Cortex of kidney (tissue), 1 donor: Measurements from ENCODE around the gene NRP1.

Experiments
- DNase-seq: peaks from one replicate; lab custom pipeline; 2025; lab: John Stamatoyannopoulos, UW

NRP1 gene

GRCh38 chr10:33183655-33184054 lies 150.8 kb downstream of the NRP1 start:
- DNase-seq = no peak

GRCh38 chr10:33180921-33181320 lies 153.5 kb downstream of the NRP1 start:
- no peak for DNase-seq

GRCh38 chr10:33180390-33180789 lies 154.1 kb downstream of the NRP1 start:
- no peak for DNase-seq

GRCh38 chr10:33179067-33179466 lies 155.4 kb downstream of the NRP1 start:
- DNase-seq = no peak

- no peak for DNase-seq
Measured at GRCh38 chr10:33178026-33178755, 156.3 kb downstream of the NRP1 start.

GRCh38 chr10:33176688-33177087 lies 157.8 kb downstream of the NRP1 start:
- no peak for DNase-seq

- no peak for DNase-seq
Measured at GRCh38 chr10:33174674-33175434, 159.6 kb downstream of the NRP1 start.

GRCh38 chr10:33165911-33166310 lies 168.6 kb downstream of the NRP1 start:
- DNase-seq = no peak

GRCh38 chr10:33164060-33164709 lies 170.3 kb downstream of the NRP1 start:
- DNase-seq = no peak

GRCh38 chr10:33162248-33162575 lies 172.3 kb downstream of the NRP1 start:
- DNase-seq = no peak

- DNase-seq = no peak
Measured at GRCh38 chr10:33161550-33162247, 172.8 kb downstream of the NRP1 start.

GRCh38 chr10:33160151-33160550 lies 174.3 kb downstream of the NRP1 start:
- no peak for DNase-seq

- DNase-seq = no peak
Measured at GRCh38 chr10:33157103-33157502, 177.4 kb downstream of the NRP1 start.

GRCh38 chr10:33155720-33156638 lies 178.5 kb downstream of the NRP1 start:
- DNase-seq = no peak

- DNase-seq = no peak
Measured at GRCh38 chr10:33154590-33154989, 179.9 kb downstream of the NRP1 start.

- DNase-seq = no peak
Measured at GRCh38 chr10:33153968-33154327, 180.5 kb downstream of the NRP1 start.

GRCh38 chr10:33153251-33153967 lies 181.1 kb downstream of the NRP1 start:
- DNase-seq = no peak

- DNase-seq = no peak
Measured at GRCh38 chr10:33152750-33153149, 181.7 kb downstream of the NRP1 start.

GRCh38 chr10:33152146-33152545 lies 182.3 kb downstream of the NRP1 start:
- no peak for DNase-seq

GRCh38 chr10:33151344-33151864 lies 183.1 kb downstream of the NRP1 start:
- no peak for DNase-seq

- DNase-seq = no peak
Measured at GRCh38 chr10:33150889-33151288, 183.6 kb downstream of the NRP1 start.
